Activated CD4-positive, alpha-beta T cell treated with anti-CD3 and anti-CD28 coated beads, Interleukin-2, amount 10 ng/mL, durations not matched to agents 24 days and 14 days (primary cell): ENCODE results near the gene PHKB. TPM values are rescaled to one million over a fixed set of nuclear protein-coding genes. Genes with fewer than 3 reads are reported as not detected.
A peak's percentile ranks its signal among the peaks of the same experiment; 100 is the strongest.
"Not testable (repeated sequence)": the region's sequence is repeated elsewhere in the genome, so short reads cannot be mapped to it uniquely, and the experiment has no call there.

Experiments
- DNase-seq: peaks from one replicate; pipeline ENCODE4 v3.0.0; 2022
- H3K27ac Mint-ChIP-seq: one replicate; pipeline ENCODE4 v1.8.0; 2022; ENCODE audit warnings: mild to moderate bottlenecking, mixed read lengths
- H3K27me3 Mint-ChIP-seq: one replicate; pipeline ENCODE4 v1.8.0; 2022; ENCODE audit warnings: mixed read lengths
- H3K36me3 Mint-ChIP-seq: one replicate; pipeline ENCODE4 v1.8.0; 2022; ENCODE audit warnings: low read depth, mild to moderate bottlenecking, mixed read lengths
- H3K4me1 Mint-ChIP-seq: one replicate; pipeline ENCODE4 v1.8.0; 2021; ENCODE audit warnings: mixed read lengths
- H3K4me3 Mint-ChIP-seq: one replicate; pipeline ENCODE4 v1.8.0; 2022; ENCODE audit warnings: mild to moderate bottlenecking, moderate library complexity, mixed read lengths
- H3K9me3 Mint-ChIP-seq: one replicate; pipeline ENCODE4 v1.8.0; 2021; ENCODE audit warnings: mixed read lengths
- intact Hi-C: fragments of 100-400 bp; cut with micrococcal nuclease; formaldehyde crosslinking; loops from one replicate; pipeline ENCODE4 v1.15.1; 2023
- total RNA-seq: library from RNA; stranded (reverse); gene quantifications from 2 replicates; pipeline ENCODE4 v1.2.3, GENCODE V29; 2022

Gene PHKB
- total RNA-seq, 1 donor from 2014 or later, result 27.9 TPM

- peaks cover 17% of the 10 kb centered on the region for H3K36me3 Mint-ChIP-seq
- intact Hi-C loops, result loop anchor here (2.0 to 10.0 kb wide), 4 partner anchors 274 to 773 kb away; partner anchors contain the start of genes DNAJA2, NETO2, ORC6 and VPS35
- peak overlapping the region; percentile 94 for H3K4me3 Mint-ChIP-seq
- H3K27ac Mint-ChIP-seq, result peak overlapping the region; percentile 97
- no peaks in the 10 kb centered on the region for H3K9me3 Mint-ChIP-seq
- H3K27me3 Mint-ChIP-seq, result no peaks in the 10 kb centered on the region
- DNase-seq, result peak; percentile 60
- H3K4me1 Mint-ChIP-seq, result peaks cover 34% of the 10 kb centered on the region
These were observed 796 bp upstream of the PHKB start for GRCh38 chr16:47460359-47460710.

DNA sequence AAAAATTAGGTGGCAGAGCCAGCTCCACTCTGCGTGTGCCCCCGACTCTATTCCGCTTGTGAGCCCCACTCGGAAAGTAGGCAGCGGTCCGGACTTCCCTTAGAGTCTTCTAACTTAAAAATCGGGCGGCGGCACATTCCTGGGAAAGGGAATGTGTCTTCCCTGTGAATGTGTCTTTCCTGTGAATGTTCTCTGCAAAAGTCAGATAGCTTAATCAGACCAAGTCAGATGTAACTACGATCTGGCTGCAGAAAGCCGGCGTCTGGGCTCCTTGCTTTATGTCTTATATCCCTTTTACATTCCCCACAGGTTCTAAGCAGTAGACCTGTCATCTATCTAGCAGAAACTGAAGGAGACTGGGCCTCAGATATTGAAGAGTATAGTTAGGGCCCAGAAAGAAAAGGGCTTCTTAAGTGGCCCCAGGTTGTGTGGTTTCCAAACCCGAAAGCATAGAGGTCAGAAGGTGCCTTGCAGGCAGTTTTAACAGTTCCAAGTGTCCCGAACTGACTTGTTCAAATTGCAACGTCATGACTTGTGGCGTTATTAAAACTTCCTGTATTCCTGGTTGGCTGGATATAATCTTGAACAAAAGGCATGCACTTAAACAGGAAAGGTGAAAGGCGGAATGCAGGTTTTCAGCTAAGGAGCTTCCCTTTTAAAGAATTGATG lies 601 bp downstream of the PHKB start:
- Mint-ChIP-seq H3K4me1 (peaks cover 36% of the 10 kb centered on the region), H3K36me3 (peaks cover 13% of the 10 kb centered on the region), H3K4me3 (peak overlapping the region; percentile 94), H3K9me3 (no peaks in the 10 kb centered on the region), H3K27ac (peak overlapping the region; percentile 97), H3K27me3 (no peaks in the 10 kb centered on the region)
- intact Hi-C loops, result loop anchor here (1.0 to 10.0 kb wide), 6 partner anchors 113 to 774 kb away; partner anchors contain the start of genes DNAJA2, NETO2, ORC6 and VPS35
- DNase-seq, result peak; percentile 73

DNA sequence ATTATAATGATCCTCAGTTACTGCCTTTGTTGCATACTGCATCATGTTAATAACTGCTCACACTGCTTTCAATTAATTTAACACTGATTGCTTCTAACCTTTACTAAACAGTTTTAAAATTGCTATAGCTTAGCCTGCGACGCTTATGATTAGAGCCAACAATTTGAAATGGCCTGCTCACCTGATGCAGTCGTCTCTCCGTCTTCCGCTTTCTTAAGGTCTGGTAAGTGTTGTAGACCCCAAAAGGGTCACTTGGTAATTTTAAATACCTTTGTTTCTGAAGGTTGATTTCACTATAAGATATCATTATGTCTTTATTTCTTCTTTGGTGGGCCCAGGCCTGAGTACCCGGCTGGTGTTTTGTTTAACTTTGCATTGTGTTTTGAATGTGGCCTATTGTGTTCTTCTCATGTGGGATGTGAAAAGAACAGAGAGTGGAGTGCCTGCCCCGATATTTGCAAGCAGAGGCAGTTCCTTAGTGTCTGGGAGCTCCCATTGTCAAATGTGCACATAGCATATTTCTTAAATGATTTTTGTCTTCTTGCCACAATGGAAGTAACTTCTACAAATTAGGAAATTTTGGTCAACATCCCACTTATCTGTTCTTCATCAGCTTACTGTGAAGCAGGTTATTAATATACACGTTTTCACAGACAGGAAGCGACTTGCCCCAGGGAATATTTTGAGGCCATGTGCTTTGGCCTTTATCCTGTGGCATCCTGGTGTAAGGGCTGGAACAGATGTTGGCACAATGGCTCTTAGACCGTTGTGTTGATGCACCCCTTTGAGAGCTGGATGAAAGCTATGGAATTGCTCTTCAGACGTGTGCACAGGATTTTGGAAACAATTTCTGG lies 2.9 kb downstream of the PHKB start:
- intact Hi-C loops, result loop anchor here (5.0 to 10.0 kb wide), 2 partner anchors 271 to 777 kb away; partner anchors contain the start of genes ORC6 and VPS35
- Mint-ChIP-seq H3K4me1 (peaks cover 32% of the 10 kb centered on the region), H3K27me3 (no peaks in the 10 kb centered on the region)

DNA sequence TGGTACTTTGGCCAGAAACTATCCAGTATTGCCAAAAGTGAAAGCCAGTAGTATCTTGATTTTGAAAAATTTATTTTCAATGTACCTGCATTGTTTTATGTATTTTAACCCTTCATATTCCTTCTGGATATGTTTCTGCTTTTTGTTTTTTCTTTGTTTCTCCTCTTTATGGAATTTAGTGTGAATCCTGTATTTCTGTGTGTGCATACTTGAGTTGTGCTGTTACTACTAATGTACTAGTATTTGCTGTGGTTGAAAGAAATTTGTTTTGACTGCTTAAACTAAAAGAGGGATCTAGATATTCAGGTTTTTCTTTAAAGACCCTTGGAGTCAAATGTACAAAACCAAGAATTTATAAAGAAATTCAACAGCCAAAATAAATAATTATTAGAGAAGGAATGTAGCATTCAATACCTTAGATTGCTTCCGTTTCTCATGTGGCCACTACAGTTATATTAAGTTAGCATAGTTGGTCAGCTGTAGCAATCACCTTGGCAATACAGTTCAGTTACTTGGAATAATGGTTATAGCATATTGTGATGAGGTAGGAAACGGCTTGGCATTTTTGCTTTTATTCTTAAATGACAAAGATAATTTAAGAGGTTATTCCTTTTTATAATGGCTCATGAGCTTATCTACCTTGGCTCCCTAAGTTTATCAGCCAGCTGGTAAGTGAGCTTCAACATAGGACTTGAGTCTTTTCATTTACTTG lies 4.9 kb downstream of the PHKB start:
- Mint-ChIP-seq H3K27me3 (no peaks in the 10 kb centered on the region), H3K36me3 (no peaks in the 10 kb centered on the region), H3K27ac (no peak overlapping the region), H3K4me1 (peaks cover 20% of the 10 kb centered on the region), H3K4me3 (no peak overlapping the region), H3K9me3 (no peaks in the 10 kb centered on the region)
- intact Hi-C loops, result loop anchor here (10.0 kb wide), 1 partner anchor 269 kb away; no protein-coding TSS in a partner anchor
- DNase-seq, result no peak

More for the DNA sequence above, 2.9 kb downstream of the PHKB start:
- Mint-ChIP-seq H3K9me3 (no peaks in the 10 kb centered on the region), H3K4me3 (no peak overlapping the region), H3K36me3 (peaks cover 3% of the 10 kb centered on the region), H3K27ac (no peak overlapping the region)
- DNase-seq, result no peak

DNA sequence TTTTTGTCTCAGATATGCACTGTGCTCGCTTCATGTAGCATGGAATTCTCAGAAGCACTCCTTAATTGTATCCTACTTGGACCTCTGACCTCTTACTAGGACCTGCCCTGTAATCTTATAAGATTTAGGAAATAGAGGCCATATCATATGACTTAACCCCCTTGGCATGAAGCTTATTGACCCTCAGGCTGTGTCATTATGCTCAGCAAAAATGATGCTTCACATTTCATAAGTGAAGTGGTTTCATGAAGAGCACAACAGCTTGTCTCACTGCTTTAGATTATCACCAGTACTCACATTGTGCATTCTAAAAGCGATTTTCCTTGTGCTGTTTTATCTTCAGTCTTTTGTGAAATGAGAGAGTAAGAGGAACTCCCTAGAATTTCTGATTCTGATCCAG lies 6.4 kb downstream of the PHKB start:
- Mint-ChIP-seq H3K27me3 (no peaks in the 10 kb centered on the region), H3K27ac (no peak overlapping the region), H3K9me3 (no peaks in the 10 kb centered on the region), H3K36me3 (no peaks in the 10 kb centered on the region), H3K4me3 (no peak overlapping the region), H3K4me1 (peaks cover 13% of the 10 kb centered on the region)
- no peak for DNase-seq
- intact Hi-C loops, result loop anchor here (10.0 kb wide), 1 partner anchor 267 kb away; no protein-coding TSS in a partner anchor

GRCh38 chr16:47468070-47468689 lies 7.0 kb downstream of the PHKB start:
- not testable (repeated sequence) for H3K4me3 Mint-ChIP-seq, H3K9me3 Mint-ChIP-seq
- intact Hi-C loops, result loop anchor here (10.0 kb wide), 1 partner anchor 267 kb away; no protein-coding TSS in a partner anchor

GRCh38 chr16:47469227-47469626 lies 8.1 kb downstream of the PHKB start:
- intact Hi-C loops, result loop anchor here (10.0 kb wide), 1 partner anchor 266 kb away; no protein-coding TSS in a partner anchor
- no peak for DNase-seq
- H3K27me3 Mint-ChIP-seq, result no peaks in the 10 kb centered on the region
- no peaks in the 10 kb centered on the region for H3K36me3 Mint-ChIP-seq
- no peaks in the 10 kb centered on the region for H3K9me3 Mint-ChIP-seq
- no peak overlapping the region for H3K4me3 Mint-ChIP-seq
- peaks cover 4% of the 10 kb centered on the region for H3K4me1 Mint-ChIP-seq
- H3K27ac Mint-ChIP-seq, result no peak overlapping the region

More at GRCh38 chr16:47468070-47468689, 7.0 kb downstream of the PHKB start:
- not testable (repeated sequence) for DNase-seq, H3K27ac Mint-ChIP-seq, H3K27me3 Mint-ChIP-seq, H3K36me3 Mint-ChIP-seq, H3K4me1 Mint-ChIP-seq

DNA sequence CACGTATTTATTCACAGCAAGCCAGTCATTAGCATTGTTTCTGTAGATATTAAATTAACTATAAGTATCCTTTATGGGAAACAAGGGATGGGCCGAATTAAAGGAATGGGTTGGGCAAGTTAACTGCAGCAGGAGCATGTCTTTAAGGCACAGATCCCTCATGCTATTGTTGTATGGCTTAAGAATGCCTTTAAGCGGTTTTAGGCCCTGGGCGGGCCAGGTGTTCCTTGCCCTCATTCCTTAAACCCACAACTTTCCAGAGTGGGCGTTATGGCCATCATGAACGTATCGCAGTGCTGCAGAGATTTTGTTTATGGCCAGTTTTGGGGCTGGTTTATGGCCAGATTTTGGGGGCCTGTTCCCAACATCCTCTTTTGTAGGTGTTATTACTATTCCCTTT lies 9.1 kb downstream of the PHKB start:
- Mint-ChIP-seq H3K4me1 (peaks cover 4% of the 10 kb centered on the region), H3K27me3 (no peaks in the 10 kb centered on the region), H3K27ac (no peak overlapping the region), H3K9me3 (no peaks in the 10 kb centered on the region), H3K36me3 (no peaks in the 10 kb centered on the region), H3K4me3 (no peak overlapping the region)
- intact Hi-C loops, result no loop called here
- DNase-seq, result no peak

- H3K27me3 Mint-ChIP-seq, result no peaks in the 10 kb centered on the region
- H3K27ac Mint-ChIP-seq, result no peak overlapping the region
- no peaks in the 10 kb centered on the region for H3K36me3 Mint-ChIP-seq
- H3K9me3 Mint-ChIP-seq, result no peaks in the 10 kb centered on the region
- intact Hi-C loops, result no loop called here
- no peak for DNase-seq
- no peak overlapping the region for H3K4me3 Mint-ChIP-seq
- H3K4me1 Mint-ChIP-seq, result peaks cover 2% of the 10 kb centered on the region
These were observed 9.7 kb downstream of the PHKB start for GRCh38 chr16:47470810-47471209.

DNA sequence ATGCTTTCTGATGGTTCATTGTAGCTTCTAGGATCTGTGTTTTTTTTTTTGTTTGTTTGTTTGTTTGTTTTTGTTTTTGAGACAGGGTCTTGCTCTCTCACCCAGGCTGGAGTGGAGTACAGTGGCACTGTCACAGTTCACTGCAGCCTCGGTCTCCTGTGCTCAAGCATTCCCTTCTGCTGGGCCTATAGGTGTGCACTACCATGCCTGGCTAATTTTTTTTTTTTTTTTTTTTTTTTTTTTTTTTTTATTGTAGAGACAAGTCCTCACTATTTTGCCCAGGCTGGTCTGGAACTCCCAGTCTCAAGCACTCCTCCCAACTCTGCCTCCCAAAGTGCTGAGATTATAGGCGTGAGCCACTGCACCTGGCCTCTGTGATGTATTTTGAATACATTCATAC lies 11.9 kb downstream of the PHKB start:
- DNase-seq, H3K27me3 Mint-ChIP-seq, H3K27ac Mint-ChIP-seq, H3K36me3 Mint-ChIP-seq, H3K9me3 Mint-ChIP-seq, H3K4me3 Mint-ChIP-seq, H3K4me1 Mint-ChIP-seq, intact Hi-C loops: not testable (repeated sequence)

DNA sequence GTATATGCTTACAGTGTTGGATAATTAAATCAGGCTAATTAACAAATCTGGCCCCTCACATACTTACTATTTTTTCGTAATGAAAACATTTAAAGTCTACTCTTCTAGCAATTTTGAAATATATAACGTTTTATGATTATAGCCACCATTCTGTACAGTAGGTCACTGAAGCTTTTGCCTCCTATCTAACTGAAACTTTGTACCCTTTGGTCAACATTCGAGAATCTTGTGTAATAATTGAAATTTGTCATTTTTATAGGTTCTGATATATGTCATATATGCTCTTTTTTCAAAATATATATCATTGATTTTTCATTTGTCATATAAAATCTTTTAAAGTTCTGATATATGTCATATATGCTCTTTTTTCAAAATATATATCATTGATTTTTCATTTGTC lies 12.7 kb downstream of the PHKB start:
- H3K36me3 Mint-ChIP-seq, result peaks cover under 1% of the 10 kb centered on the region
- intact Hi-C loops, result no loop called here
- H3K9me3 Mint-ChIP-seq, result no peaks in the 10 kb centered on the region
- no peaks in the 10 kb centered on the region for H3K27me3 Mint-ChIP-seq
- no peak overlapping the region for H3K4me3 Mint-ChIP-seq
- no peak for DNase-seq
- no peak overlapping the region for H3K27ac Mint-ChIP-seq
- H3K4me1 Mint-ChIP-seq, result no peaks in the 10 kb centered on the region

GRCh38 chr16:47475786-47476185 lies 14.7 kb downstream of the PHKB start:
- H3K27me3 Mint-ChIP-seq, result no peaks in the 10 kb centered on the region
- peaks cover 6% of the 10 kb centered on the region for H3K36me3 Mint-ChIP-seq
- H3K9me3 Mint-ChIP-seq, result no peaks in the 10 kb centered on the region
- intact Hi-C loops, result no loop called here
- H3K4me1 Mint-ChIP-seq, result peaks cover 2% of the 10 kb centered on the region
- no peak overlapping the region for H3K4me3 Mint-ChIP-seq
- no peak overlapping the region for H3K27ac Mint-ChIP-seq
- DNase-seq, result no peak

- DNase-seq, result no peak
- H3K27me3 Mint-ChIP-seq, result no peaks in the 10 kb centered on the region
- no peak overlapping the region for H3K27ac Mint-ChIP-seq
These were observed 15.7 kb downstream of the PHKB start for GRCh38 chr16:47476654-47477345.

More at GRCh38 chr16:47476654-47477345, 15.7 kb downstream of the PHKB start:
- intact Hi-C loops, result no loop called here
- peaks cover 8% of the 10 kb centered on the region for H3K4me1 Mint-ChIP-seq
- H3K36me3 Mint-ChIP-seq, result peaks cover 7% of the 10 kb centered on the region
- H3K4me3 Mint-ChIP-seq, result no peak overlapping the region
- H3K9me3 Mint-ChIP-seq, result no peaks in the 10 kb centered on the region
